GM19023 (cell line): ENCODE data around the gene ETV3.
A peak's percentile ranks its signal among the peaks of the same experiment; 100 is the strongest.
"Not testable (repeated sequence)": the region's sequence is repeated elsewhere in the genome, so short reads cannot be mapped to it uniquely, and the experiment has no call there.

Experiments used
- ATAC-seq: cut with Tn5 transposase; IDR thresholded peaks from one replicate; pipeline ENCODE4 v1.9.1; 2021; ENCODE audit warnings: mild to moderate bottlenecking, moderate library complexity; ENCODE audit not compliant: unreplicated experiment

The ETV3 gene

DNA sequence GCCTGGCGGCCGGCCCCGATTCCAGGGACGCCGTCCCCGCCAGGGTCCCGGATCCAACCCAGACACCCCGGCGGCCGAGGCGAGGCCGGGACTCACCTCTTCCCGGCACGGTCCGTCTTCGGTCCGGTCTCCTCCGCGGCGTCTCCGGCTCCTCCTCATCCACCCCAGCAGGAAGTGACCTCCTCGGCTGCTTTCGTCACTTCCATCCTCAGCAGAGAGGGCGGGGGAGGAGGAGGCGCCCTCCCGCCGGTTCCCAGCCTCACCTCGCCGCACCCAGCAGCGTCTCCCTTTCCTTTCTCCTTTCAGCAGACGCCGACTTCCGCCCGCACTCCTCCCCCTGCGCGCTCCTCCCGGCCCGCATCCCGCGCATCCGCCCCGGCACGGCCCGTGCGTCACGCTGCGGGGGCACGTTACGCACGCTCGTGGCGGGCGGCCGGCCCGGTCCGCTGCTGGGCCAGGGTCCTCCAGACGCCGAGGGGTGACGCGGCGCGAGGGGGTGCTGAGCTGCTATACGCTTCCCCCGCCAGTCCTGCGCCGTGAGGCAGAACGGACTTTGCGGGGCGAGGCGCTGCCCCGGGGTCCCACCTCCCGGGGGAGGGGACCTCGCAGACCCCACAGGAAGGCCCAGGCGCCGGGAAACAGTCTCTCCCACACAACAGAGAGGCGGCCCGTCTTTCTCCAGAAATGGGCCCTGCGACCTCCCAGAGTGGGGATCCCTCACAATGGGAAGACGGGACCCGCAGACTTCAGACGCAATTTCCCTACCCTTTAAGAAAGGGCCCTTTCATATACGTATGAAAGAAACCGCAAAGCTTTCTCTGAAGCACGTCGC, at the start of gene ETV3:
Gene ETV3 (minus strand): TSS at position 176 of the 832 bp plus-strand sequence. CDS start 2,043 bp downstream, outside the sequence.
- peak; percentile 88 for ATAC-seq

DNA sequence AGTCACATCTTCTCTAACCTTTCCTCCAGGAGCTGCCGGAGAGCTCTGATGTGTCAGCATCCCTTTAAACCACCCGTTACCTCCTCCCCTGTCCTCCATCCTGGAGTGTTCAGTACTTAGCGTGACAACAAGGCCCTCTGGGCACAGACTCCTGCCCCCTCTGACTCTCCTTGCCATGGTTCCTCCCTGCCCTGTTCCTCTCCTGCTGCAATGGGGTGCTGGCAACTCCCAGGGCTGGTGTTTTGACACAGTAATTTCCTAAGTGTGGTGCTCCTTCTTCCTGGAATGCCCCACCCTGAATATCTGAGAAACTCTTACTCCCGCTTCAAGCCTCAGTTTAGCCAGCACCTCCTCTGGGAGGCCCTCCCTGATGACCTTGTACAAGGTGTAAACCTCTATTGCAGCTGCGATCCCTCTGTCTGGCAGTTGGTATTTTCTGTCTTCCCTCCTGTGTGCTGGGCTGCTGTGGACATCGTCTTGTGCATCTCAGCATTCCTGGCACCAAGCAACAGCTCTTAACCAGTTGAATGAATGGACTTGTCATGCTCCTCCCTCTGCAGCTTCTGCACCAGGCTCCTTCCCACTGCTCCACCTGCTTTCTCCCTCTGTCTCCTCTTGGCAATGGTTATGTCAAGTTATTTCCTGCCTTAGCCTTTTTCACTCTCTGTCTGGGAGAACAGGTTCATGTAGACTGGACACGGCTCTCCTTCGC, 48.2 kb upstream of the ETV3 start:
- ATAC-seq = no peak

DNA sequence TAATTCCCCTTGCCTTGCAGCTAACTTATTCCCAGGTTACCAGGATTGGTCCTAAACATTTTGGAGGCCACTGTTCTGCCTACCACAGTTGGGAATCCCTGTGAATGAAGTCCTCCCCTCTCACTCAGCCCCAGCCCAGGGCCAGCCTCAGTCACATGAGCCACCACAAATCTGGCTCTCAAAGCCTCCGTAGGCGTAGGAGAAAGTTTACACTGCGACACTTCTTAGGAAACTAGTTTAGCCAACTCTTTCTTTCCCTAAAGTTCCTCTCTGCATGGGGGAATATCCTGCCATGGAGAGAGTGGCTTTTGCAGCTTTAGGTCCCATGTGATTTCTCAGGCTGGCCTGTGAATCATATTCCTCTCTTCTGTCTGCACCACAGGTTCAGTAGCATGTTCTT, 45.7 kb upstream of the ETV3 start:
- no peak for ATAC-seq

DNA sequence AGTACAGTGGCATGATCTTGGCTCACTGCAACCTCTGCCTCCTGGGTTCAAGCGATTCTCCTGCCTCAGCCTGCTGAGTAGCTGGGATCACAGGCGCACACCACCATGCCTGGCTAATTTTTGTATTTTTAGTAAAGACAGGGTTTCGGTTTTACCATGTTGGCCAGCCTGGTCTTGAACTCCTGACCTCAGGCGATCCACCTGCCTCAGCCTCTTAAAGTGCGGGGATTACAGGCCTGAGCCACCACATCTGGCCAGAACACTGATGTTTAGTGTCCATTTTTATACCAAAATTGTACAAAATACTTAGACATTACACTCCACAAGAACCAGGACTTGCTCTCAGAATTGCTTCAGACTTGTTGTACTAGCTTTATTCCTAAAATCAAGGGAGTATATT, 44.2 kb upstream of the ETV3 start:
- not testable (repeated sequence) for ATAC-seq

DNA sequence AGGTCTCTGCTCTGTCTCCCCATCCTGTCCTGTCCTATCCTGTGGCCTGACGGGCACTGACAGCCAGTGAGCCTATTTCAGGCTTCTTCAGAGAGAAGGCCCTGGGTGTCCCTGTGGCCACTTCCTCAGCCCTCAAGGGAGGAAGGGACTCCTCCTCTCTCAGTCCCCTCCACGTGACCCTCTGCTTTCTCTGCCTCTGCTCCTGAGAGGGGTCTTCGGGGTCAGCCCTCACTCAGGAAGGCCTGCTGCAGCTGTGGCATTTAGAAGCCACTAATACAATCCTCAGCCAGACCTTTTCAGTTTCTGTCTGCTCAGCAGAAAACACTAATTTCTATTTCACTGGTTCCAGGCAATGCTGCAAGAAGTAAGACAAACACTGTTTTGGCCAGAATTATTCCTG, 43.6 kb upstream of the ETV3 start:
- no peak for ATAC-seq

DNA sequence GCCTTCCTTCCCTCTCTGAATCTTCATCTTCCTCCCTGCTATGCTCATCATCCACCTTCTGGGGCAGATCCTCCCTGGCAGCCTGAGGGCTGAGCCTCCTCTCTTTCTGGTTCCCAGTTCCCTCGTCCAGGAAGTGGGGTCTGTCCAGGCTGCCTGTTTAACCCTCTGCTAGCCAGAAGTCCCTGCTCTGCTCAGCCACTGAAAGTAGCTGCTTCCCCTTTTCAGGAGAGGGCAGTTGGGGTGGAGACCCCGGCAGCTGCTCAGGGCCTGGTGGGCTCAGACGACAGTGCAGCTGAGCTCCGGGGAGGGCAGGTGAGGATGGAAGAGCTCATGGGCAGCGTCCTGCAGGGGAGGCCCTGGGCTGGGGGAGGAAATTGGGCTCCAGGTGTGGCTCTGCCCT, 43.1 kb upstream of the ETV3 start:
- no peak for ATAC-seq

DNA sequence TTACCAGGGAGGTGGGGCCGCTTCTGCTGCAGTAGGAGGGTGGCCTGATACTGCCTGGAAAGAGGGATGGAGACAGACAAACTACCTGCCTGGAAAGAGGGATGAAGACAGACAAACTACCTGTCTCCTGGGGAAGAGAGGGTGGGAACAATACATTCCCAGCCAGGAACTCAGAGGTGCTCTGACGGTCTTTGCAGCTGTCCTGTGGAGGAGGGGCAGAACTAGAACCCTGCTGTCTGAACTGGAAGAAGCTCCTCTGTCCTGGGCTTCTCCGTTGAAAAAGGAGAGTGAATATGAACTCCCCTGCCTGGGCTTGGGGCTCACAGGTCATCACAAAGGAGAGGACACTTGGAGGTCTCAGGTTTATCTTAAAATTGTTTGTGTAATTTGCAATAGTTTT, 40.3 kb upstream of the ETV3 start:
- no peak for ATAC-seq

DNA sequence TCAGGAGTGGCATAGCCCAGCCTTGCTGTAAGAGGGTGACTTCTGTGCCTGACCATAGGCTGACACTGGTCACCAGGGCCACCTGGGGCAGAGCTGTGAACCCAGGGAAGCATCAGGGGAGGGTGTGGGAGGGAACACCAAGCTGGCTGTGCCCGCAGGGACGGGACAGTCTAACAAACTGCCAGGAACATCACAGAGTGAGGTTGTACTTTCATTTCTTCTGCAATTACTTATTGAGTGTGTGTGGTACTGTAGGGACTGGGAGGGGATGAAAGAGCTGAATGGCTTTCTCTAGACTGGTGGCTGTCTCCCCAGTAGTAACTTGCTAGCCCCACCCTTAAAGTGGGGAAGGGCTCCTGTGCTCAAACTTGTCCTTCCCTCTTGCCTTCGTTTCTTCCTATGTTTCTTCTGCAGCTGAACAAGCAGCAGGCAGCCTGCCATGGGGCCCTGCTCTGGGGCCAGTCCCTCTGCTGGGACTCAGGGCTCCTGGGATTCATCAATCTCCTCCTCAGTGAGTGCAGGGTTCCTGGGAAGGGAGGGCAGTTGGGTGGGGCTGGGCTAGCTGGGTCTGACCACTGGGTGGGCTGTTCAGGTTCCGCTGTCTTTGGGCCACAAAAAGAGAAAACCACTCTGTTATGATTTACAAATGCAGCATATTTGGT, 39.7 kb upstream of the ETV3 start:
- no peak for ATAC-seq

DNA sequence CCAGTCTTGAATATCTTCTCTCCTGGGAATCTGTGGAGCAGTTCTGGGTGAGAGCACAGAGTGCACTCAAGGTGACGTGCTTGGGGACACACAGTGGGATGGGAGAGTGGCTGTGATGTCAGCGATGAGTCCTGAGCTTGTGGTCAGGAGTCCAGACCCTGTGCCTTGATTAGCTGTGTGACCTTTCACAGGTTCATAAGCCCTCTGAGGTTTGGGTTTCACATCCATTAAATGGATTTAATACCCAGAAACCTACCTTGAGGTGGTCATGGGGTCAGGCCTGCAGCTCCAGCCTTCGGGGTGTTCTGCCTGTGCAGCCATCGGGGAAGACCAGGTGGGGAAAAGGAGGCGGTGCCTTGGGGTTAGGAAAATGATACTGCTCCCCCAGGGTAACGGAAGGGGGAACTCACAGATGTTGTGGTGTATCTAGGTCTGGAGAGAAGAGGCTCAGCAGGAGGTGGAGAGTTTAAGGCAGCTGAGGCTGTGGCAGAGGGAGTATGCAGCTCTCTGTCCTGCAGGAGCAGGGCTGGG, 38.5 kb upstream of the ETV3 start:
- no peak for ATAC-seq

DNA sequence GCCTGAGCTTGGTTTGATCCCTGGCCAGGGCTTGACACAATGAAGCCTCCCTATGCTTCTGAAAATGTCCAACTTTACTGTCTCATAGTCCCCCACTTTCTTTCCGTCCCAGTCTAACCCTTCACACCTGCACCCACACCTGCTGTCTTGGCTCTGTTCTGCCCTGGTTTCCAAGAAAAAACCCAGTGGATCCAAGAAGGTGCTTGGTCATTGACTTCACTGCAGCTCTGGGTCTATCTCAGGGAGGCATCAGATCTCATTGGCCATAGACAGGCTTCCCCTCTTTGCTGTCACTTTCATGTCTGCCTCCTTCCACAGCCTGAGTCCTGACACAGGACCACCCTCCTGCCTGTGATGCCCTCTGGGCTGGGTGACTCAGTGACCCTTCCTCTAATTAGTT, 37.8 kb upstream of the ETV3 start:
- ATAC-seq = no peak

DNA sequence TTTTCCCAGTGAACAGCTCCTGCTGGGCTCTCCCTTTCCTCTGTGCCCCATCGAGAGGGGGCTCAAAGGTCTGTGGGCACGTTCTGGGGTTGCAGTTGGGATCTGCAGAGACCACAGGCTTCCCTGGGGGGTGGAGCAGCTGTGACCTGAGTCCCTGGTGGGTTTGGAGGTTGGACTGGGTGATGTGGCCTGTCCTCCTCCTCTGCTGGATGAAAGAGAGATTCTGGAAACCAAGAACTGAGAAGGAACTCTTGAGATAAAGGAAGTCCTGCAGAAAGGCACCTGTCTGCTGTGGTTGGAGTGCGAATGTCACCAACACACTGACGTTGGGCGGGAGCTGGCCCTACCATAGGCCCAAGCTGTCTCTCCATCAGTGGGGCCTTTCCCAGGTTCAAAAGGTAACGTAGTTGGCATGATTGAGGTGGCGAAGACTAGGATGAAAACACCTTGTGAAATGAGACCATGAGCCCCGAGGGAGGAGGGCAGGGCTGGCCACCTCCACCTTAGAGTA, 35.8 kb upstream of the ETV3 start:
- no peak for ATAC-seq

DNA sequence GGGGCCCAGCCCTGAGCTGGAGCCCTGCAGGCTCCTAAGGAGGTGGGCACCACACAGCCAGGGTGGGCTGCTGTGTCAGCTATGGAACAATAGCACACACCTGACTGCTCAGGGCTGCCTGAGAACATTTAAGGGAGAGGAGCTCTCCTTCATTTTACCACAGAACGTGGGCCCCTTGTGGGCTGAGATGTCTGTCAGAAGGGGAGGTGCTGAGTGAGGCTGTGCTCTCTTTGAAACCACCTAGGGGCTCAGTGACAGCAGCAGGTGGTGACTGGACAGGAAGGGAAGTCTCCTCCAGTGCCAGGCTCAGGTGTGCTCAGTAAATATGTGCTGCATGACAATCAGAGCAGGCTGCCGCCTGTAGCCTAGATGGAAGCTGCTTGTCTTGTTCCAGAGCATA, 35.0 kb upstream of the ETV3 start:
- not testable (repeated sequence) for ATAC-seq

DNA sequence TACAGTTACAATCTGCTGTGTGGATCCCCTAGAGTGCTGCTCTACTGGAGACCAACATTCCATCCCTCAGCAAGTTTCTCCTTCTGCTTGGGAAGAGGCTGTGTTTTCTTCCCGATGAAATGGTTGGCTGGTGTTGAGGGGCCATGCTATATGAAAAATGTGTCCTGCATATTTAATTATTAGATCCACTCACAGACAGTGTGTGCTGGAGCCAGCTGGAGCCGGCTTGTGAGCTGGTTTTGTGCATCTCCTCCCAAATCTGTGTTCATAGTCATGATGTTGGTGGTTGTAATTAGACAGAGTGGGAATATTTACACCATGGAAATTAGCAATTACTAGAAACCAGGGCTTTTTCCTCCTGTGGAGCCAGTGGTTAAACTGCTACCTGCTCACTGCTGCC, 34.4 kb upstream of the ETV3 start:
- ATAC-seq = not testable (repeated sequence)

DNA sequence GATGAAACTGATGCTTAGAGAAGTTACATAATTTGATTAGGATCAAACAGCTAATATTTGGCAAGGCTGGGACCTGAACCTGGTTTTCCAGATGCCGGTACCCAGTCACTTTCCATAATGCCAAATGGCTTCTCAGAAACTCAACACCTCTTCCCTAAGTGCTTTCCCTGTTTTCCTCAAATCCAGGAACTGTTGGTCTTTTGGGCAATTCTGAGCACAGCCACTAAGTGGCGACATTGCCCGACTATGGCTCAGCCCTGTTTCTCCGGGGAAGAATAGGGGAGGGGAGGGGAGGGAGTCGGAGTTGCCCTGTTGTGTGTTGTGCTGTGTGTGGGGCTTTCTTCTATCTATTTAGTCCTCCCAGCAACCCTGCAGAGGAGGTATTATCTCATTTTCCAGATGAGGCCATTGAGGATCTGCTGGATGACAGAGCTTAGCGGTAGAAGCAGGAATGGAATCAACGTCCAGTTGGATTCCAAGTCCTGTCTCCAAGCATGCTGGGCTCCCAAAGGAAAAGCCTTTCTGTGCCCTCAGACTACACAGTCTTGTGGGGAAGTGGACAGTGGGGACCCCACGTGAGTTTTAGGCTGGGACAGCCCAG, 33.8 kb upstream of the ETV3 start:
- not testable (repeated sequence) for ATAC-seq

DNA sequence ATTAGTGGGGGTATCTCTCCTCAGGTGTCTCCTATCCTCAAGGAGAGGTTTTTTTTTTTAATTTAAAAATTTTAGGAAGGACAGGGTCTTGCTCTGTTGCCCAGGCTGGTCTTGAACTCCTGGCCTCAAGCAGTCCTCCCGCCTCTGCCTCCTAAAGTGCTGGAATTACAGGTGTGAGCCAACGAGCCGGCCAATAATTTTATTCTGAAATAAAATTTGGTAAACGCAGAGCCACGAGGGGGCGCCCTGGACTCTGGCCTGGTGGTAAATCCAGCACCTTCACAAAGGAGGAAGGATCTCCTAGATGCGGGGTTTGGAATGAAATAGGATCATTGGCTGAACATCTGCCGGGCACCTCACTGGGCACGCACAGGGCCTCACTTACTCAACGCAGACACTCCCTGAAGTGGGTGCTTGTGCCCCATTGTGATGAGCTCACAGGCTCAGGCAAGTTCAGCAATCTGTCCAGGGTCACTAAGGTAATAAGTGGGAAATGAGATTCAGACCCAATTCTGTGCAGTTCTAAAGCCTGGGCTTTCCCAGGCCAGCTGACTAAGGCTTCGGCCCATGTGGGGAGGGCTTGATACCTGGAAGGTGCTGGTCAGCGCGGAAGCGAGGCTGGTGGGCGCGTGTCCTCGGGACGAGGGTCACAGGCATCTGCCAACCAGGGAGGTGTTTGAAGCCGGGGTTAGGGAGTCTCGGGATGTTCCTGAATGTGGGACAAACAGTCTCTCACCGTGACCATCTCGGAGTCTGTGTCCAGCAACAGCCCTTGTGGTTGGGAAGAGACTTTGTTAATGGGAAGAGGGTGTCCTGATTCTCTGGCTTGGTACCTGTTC, 32.7 kb upstream of the ETV3 start:
- no peak for ATAC-seq

DNA sequence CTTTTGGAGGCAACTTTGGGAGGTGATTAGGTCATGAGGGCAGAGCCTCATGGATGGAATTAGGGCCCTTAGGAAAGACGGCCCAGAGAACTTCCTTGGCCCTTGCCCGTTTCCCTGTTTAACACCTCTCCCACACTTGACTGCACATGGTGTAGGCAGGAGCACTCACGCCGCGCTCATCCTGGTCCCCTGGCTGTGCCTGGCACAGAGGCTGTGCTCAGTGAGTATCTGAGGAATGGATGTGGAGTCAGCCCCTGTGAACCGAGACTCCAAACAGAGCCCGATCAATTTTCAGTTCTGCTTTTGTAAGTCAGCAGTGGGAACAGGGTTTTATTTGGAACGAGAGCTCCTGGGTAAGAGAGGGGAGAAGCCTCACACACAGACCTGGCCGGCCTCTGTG, 29.8 kb upstream of the ETV3 start:
- ATAC-seq = no peak

DNA sequence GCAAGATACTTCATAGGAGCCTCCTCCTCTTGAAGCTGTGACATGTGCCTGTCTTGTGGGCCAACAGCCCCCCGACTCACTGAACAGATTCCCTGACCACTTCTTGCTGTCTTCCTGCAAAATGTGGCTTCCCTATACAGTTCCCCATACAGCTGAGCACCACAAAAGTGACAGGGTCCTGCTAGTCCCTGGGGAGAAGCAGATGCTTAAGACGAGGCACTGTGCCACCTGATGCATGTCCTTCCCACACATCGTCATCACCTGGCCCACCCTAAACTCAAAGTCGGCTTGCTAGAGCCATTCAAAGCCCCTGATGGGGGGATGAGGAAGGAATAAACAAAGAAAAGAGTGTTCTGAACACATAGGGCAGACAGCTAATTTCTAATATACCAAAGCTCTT, 29.2 kb upstream of the ETV3 start:
- ATAC-seq = no peak

DNA sequence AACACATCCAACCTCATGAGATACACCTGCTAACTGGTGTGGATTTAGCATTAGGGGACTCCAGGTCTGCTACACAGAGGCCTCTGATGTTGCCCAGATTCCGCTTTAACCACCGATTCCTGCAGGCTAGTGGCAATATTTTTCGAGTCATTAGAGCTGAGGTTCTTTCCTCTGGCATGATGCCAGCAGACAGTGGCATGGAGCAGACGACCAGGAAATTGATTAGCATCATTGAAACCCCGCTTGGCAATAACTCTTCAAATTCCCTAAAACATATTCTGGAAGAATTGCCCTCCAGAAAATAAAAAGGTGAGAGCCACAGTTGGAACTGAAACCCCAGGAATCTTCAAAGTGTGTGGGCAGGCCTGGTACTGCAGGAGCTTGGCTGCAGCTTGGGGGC, 28.4 kb upstream of the ETV3 start:
- no peak for ATAC-seq

DNA sequence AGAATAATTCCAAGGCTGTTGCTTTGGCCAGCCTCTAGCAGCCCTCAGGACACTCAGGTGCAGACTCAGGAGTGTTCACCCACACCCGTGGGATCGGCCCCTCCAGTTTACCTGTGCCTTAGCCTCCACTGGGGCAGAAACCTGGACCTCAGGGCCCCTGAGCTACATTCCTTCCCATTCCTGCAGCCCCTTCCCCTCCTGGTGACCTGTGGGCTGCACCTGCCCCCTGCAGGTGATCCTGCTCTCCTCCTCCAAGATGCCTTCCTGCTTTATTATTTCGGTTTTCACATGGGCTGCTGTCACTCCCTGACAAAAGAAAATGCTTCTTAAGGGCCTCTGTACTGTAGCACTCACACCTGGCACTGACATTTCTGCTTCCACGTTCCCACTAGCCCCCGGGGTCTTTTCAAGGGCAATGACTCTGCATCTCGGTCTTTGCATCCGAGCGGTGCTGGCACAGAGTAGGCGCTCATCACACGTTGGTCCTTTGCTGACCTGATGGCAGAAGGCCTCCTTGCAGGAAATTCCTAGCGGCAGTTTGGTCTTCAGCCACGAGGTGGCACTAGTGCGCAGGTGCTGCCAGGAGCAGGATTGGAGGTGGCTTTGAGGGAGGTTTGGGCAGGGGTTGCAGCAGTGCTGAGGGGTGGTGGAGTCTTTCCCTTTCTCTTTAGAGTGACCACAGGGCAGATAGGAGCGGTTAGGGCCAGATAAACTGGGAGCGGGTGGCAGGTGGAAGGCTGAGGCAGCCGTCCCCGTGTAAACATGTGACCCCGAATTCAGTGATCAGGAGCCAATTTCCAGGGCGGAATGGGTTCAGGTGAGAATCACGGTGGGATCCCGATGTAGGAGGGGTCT, 25.3 kb upstream of the ETV3 start:
- ATAC-seq = no peak
